GM11168 (cell line): Measurements from ENCODE around the gene HIPK2.
"Not testable (repeated sequence)": the region's sequence is repeated elsewhere in the genome, so short reads cannot be mapped to it uniquely, and the experiment has no call there.

ENCODE experiments used
- in situ Hi-C: fragments of 300-500 bp; cut with MboI; formaldehyde crosslinking; loops from one replicate; pipeline ENCODE4 v1.12.0; 2022; ENCODE audit warnings: low sequenced_read_pairs; ENCODE audit not compliant: unreplicated experiment

Gene HIPK2

DNA sequence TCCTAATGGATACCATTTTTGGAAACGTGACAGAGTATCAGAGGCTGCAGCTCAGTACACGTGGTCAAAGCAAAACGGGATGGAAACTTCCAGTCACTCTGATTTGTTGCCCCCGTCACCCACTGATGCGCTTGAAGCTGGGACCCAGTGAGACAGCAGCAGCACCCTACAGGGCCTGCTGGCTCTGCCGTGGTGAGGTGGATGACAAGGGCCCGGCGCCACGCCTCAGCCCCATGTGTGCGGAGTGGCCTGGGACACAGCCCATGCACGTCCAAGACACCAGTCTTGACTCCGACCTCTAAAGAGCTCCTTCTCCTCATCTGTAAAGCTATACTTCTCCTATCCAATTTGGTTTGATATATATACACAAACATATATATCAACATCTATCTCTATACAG, 215.3 kb downstream of the HIPK2 start:
- in situ Hi-C loops = no loop called here

- in situ Hi-C loops = no loop called here
These were observed 217.1 kb downstream of the HIPK2 start for GRCh38 chr7:139560678-139561077.

DNA sequence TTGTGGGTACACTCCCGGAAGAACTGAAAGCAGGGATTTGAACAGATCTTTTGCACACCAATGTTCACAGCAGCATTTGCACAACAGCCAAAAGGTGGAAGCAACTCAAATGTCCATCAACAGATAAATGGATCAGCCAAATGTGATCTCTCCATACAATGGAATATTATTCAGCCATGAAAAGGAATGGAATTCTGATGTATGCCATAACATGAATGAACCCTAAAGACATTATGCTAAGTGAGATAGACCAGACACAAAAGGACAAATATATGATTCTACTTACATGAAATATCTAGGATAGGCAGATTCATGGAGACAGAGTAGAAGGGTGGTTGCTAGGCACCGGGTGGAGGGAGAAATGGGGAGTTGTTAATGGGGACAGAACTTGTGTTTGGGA, 217.6 kb downstream of the HIPK2 start:
- in situ Hi-C loops = no loop called here

DNA sequence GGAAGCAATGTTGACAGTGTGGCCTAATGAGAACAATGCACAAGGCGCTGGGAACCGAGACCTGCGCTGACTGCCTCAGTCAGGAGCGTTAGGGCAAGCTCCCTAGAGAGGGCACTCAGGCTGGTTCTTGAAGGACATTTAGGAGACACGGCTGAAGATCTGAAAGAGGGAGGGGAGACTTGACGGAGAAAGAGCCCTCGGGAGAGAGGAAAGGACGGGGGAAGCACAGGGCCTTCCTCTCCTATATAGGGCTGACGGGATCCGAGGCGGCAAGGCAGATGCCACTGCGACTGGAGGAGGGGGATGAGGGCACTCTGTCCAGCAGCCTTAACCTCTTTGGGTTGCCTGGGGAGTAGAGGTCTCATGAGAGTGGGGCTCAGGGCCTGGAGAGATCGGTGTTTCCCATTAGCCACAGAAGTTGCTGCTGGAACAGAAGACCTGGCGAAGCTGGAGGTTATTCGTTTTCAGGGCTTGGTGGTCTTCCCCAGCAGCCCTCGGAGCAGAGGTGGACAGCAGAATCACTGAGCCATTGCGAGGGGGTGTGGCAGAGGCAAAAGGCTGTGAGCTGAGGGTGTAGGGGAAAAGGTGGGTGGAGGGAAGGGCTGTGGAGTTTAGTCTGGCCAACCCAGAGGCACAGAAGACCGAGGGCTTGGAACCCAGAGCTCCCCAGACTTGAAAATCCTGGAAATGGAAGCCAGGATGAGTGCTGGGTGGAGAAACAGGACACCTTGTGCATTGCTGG, 218.3 kb downstream of the HIPK2 start:
- in situ Hi-C loops = no loop called here

DNA sequence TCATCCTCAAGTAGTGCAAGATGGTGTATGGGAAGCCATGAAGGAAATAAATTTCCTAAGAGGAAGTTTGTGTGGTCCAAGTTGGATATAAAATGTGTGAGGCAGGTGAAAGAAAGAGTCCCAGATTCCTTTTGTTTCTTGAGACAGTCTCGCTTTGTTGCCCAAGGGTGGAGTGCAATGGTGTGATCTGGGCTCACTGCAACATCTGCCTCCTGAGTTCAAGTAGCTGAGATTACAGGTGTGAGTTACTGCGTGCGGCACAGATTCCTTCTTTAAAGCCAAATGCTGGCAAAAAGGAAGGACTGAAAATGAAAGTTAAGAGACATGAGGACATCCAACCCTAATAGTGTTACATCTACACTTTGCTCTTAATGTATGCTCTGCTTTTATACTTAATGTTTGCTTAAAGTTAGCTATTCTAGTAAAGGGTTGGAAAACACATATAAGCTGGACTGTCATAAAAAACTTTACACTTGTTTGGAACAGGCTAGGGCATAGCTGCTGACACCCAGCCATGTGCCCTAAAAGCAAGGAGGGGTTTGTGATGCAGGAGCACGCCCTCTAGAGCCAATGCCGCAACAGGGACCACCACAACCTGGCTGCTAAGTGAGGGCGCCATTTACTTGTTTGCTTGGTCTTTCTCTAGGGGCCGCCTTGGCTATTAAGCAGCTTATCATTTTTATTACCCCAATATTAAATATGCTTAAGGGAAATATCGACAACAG, 219.8 kb downstream of the HIPK2 start:
- in situ Hi-C loops = no loop called here

DNA sequence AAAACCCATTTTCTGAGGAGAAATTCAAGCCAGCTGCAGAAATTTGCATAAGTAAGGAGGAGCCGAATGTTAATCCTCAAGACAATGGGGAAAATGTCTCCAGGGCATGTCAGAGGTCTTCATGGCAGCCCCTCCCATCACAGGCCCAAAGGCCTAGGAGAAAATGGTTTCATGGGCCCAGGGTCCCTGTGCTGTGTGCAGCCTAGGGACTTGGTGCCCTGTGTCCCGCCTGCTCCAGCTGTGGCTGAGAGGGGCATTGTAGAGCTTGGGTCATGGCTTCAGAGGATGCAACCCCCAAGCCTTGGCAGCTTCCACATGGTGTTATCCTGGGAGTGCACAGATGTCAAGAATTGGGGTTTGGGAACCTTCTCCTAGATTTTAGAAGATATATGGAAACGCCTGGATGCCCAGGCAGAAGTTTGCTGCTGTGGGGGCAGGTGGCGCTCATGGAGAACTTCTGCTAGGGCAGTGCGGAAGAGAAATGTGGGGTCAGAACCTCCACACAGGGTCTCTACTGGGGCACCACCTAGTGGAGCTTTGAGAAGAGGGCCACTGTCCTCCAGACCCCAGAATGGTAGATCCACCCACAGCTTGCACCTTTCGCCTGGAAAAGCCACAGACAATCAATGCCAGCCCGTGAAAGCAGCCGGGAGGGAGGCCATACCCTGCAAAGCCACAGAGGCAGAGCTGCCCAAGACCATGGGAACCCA, 223.7 kb downstream of the HIPK2 start:
- in situ Hi-C loops = not testable (repeated sequence)

DNA sequence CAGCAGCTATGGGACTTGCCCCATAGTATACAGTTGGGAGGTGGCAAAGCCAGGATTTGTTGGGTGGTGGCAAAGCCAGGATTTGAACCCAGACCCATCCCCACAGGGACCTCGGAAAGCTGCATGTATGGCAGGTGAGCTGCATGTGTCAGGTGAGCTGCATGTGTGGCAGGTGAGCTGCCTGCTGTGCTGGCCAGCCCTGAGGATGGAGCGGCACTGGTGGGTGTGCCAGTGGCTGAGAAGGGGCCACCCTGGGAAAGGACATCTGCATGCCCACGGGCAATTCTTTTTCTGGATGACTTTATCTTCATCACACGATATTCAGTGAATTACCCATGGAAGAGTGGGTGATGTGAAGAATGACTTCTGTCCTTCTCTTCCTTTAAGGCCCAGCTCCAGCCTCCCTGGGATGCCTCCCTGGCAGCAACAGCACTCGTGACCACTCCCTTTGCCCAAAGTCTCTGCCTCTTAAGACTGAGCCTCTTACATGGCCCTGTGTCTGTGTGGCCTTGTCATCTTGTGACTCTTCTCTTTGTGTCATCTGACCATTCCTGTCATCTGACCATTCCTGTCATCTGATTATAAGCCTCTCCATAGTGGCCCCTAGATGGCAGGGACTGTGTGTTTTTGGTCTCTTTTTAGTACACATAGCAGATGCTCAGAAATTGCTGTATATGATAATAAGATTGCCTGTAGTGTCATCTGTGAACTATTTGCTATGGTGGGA, 229.3 kb downstream of the HIPK2 start:
- in situ Hi-C loops = no loop called here

GRCh38 chr7:139544645-139545044, 233.2 kb downstream of the HIPK2 start:
- in situ Hi-C loops = no loop called here

DNA sequence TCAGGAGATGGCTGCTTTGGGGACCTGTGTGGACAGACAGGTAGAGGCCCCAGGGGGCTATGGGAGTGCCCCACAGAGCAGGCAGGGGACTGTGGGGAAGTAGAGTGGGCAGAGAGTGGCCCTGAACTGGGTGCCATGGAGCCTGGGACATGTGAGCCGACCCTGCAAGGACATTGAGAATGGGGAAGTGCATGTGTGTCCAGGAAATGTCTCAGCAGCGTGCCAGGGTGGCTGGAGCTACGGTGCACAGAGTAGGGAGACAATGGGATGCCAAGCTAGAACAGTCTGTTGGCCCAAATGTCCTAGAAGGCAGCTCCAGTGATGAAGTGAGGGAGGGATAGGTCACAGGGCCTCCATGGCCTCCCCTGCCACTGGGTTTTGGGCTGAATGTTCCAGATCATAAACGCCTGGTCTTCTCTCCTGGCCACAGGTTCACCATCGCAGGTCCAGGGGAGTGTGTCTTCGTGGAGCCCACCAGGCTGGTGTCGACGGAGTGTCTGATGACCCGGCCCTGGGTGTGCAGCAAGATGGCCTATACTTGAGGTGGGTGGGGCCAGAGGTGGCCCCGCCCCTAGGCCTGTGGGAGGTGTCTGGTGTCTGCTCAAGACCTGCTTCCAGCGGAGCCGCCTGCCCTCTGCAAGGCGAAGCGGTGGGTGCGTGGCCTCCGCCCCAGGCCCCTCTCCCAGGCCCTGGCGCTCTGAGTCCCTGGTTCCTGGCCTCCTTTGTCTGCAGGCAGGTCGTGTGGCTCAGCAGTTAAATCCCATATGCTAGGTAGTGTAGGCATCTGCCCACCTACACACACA, 233.8 kb downstream of the HIPK2 start:
- in situ Hi-C loops = no loop called here

DNA sequence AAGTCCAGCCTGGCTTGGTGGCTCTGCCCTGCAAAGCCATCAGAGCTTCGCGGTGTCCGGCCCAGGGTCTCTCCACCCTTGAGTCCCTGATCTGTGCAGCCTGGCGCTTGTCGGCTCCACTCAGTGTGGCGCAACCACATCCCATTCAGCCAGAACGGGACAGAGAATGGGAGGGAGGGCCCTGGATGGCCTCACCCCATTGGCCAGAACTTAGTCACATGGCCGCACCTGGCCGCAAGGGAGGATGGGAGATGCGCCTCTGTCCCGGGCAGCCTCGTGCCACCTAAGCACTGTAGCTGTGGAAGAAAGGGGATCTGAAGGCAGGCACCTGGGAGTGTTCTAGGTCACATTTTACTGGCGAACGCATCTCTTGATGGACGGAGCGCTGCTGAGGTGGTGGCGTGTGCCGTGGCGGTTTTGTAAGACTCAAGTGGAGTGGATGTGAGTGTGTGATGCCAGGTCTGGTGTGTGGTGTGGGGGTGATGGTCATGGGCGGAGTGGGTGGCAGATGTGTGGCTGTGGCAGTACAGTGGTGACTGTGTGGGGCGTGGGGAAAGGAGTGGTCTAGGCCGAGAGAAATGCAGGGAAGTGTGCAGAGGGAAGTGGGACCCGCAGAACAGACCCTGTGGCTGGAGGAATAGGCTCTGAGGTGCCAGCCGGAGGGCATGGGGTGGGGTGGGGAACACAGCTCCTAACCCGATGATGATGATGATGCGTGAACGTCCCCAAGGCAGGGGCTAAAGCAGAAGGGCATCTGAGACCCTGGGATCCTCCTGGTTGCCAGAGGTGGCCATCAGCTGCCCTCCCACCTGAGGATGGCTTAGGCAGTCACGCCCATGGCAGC, 235.3 kb downstream of the HIPK2 start:
- in situ Hi-C loops = no loop called here

GRCh38 chr7:139541600-139542307, 236.0 kb downstream of the HIPK2 start:
- in situ Hi-C loops = no loop called here

DNA sequence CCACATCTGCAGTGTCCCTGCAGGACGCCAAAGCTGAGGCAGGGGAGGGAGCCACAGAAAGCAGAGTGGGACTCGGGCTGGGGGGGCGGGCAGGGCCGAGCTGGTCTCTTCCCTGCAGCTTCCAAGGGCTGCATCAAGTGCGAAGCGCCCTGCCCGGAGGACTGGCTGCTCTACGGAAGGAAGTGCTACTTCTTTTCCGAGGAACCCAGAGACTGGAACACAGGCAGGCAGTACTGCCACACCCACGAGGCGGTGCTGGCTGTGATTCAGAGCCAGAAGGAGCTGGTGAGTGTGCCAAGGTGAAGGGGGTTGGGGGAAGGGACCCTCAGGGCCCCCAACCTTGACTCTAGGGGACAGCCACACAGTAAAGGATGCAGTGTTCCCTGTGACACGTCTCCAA, 237.6 kb downstream of the HIPK2 start:
- in situ Hi-C loops = no loop called here

- in situ Hi-C loops = no loop called here
These were observed 238.7 kb downstream of the HIPK2 start for GRCh38 chr7:139538881-139539635.

DNA sequence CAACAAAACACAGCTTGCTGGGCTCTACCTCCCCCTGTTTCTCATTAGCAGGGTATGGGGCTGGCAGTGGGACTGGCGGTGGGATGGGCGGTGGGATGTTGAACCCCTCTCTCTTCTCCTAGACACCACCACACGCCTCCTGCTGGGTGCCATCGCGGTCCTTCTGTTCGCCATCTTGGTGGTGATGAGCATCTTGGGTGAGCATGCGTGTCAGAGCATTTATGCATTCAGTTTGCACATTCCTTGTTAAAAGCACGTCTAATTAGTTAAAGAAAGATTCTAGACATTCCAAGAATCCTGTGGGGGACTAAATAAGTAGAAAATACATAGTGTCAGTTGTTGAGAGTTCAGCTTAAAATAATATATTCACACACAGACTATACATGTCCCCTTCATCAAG, 241.6 kb downstream of the HIPK2 start:
- in situ Hi-C loops = no loop called here

GRCh38 chr7:139534966-139535651, 242.7 kb downstream of the HIPK2 start:
- in situ Hi-C loops = no loop called here

DNA sequence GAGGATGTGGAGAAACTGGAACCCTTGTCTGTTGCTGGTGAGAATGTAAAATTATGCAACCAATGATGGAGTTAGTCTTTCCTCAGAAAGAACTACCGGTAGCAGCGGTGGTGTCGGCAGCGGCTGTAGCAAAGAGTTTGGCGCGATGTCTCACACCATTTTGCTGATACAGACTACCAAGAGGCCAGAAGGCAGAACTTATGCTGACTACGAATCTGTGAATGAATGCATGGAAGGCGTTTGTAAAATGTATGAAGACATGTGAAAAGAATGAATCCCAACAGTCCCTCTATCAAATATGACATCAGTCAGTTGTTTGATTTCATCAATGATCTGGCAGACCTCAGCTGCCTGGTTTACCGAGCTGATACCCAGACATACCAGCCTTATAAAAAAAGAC, 243.7 kb downstream of the HIPK2 start:
- in situ Hi-C loops = no loop called here

GRCh38 chr7:139532636-139533155, 245.1 kb downstream of the HIPK2 start:
- in situ Hi-C loops = no loop called here
